ENCODE measurements around the gene PHC2.

The PHC2 gene

DNA sequence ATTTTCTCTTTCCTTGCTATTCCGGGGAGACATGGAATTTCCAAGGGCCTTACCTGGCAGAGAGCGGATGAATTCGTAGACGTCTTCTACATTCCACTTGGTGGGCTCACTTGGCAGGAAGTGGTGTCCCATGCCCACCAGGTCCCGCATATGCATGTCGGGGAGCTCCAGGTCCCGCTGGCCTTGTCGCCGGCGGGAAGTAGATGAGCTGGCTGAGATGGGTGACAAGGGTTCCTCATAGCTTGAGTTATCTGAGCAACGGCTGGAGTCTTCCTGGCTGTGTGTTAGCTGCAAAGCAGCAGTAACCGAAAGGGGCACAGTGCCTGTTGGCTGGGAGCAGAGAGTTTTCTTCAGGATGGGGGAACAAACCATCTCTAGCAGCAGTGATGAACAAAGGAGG, 102.1 kb downstream of the PHC2 start:
- H3K4me2 ChIP-seq (ENCODE audit: low read length), result no peak overlapping the region
- no peak overlapping the region for H3K27ac ChIP-seq (ENCODE audit: low read depth, low read length)
- H4K8ac ChIP-seq (ENCODE audit: low read depth, low read length), result no peak overlapping the region
- H3K79me1 ChIP-seq (ENCODE audit: low read length), result no peaks in the 10 kb centered on the region
- H3K4me3 ChIP-seq (ENCODE audit: low read length), result no peak overlapping the region
- H3K36me3 ChIP-seq (ENCODE audit: control insufficient read depth, insufficient read depth, low read length), result peaks cover 3% of the 10 kb centered on the region
- H3K4me1 ChIP-seq (ENCODE audit: control insufficient read depth, low read depth, low read length), result no peaks in the 10 kb centered on the region
- no peak overlapping the region for H2BK120ac ChIP-seq (ENCODE audit: low read depth, low read length)
- no peak overlapping the region for H4K5ac ChIP-seq (ENCODE audit: low read length)
- H3K56ac ChIP-seq (ENCODE audit: low read length), result no peak overlapping the region
- H3K23ac ChIP-seq (ENCODE audit: low read length), result no peak overlapping the region
- no peak overlapping the region for H2BK5ac ChIP-seq (ENCODE audit: low read length)
- no peak for DNase-seq
- no peaks in the 10 kb centered on the region for H3K79me2 ChIP-seq (ENCODE audit: control insufficient read depth, insufficient read depth, low read length)
- H2AK5ac ChIP-seq (ENCODE audit: low read length), result no peak overlapping the region
- no CpG with 5 or more reads among the region's 12 CpGs for WGBS (ENCODE audit: extremely low coverage, insufficient coverage, low lambda C conversion rate)
- no peak overlapping the region for H3K4ac ChIP-seq (ENCODE audit: low read depth, low read length)
- no peak overlapping the region for H2BK15ac ChIP-seq (replicated peaks; ENCODE audit: low read depth)
- no peak overlapping the region for H3K9ac ChIP-seq (ENCODE audit: low read length)
- H3K18ac ChIP-seq (ENCODE audit: low read length), result no peak overlapping the region
- no peaks in the 10 kb centered on the region for H3K27me3 ChIP-seq (ENCODE audit: insufficient read depth, low read length, poor library complexity)

DNA sequence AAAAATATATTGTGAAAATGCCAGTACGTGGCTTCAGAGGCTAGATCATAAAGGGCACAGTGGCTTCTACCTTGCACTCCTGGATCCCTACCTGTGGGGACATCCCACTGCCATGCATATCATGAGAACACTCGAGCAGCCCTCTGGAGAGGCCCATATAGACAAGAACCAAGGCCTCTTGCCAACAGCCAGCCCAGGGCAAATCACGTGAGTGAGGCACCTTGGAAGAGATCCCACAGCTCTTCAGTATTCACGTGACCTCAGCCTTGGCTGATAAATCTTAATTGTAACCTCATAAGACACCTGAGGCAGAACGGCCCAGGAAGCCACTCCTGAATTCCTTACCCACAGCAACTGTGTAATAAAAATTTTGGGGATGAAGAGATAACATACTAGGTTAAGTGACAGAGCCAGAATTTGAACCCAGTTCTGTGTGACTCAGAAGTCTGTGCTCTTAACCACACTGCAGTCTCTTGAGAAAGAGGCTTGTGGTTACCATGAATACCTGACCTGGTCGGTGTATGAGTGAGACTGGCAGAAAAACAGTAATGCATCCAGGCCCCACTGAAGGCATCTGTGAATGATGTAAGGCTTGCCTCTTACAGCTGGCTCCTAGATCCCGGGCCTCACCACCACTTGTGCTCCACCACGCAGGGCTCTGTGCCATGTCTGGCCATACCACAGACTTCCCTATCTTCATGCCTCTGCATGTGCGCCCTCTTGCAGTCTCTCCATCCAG, 103.1 kb downstream of the PHC2 start:
- Histone ChIP-seq H3K4me3 (ENCODE audit: low read length) (no peak overlapping the region), H4K5ac (ENCODE audit: low read length) (no peak overlapping the region), H4K8ac (ENCODE audit: low read depth, low read length) (no peak overlapping the region), H3K79me1 (ENCODE audit: low read length) (no peaks in the 10 kb centered on the region), H3K27ac (ENCODE audit: low read depth, low read length) (no peak overlapping the region), H3K18ac (ENCODE audit: low read length) (no peak overlapping the region), H3K4me2 (ENCODE audit: low read length) (no peak overlapping the region), H2BK120ac (ENCODE audit: low read depth, low read length) (no peak overlapping the region), H3K27me3 (ENCODE audit: insufficient read depth, low read length, poor library complexity) (no peaks in the 10 kb centered on the region), H2BK15ac (replicated peaks; ENCODE audit: low read depth) (no peak overlapping the region), H3K9ac (ENCODE audit: low read length) (no peak overlapping the region), H3K4ac (ENCODE audit: low read depth, low read length) (no peak overlapping the region), H3K79me2 (ENCODE audit: control insufficient read depth, insufficient read depth, low read length) (no peaks in the 10 kb centered on the region), H3K36me3 (ENCODE audit: control insufficient read depth, insufficient read depth, low read length) (peaks cover 3% of the 10 kb centered on the region), H3K56ac (ENCODE audit: low read length) (no peak overlapping the region), H2AK5ac (ENCODE audit: low read length) (no peak overlapping the region), H2BK5ac (ENCODE audit: low read length) (no peak overlapping the region), H3K23ac (ENCODE audit: low read length) (no peak overlapping the region), H3K4me1 (ENCODE audit: control insufficient read depth, low read depth, low read length) (no peaks in the 10 kb centered on the region)
- no CpG with 5 or more reads among the region's 9 CpGs for WGBS (ENCODE audit: extremely low coverage, insufficient coverage, low lambda C conversion rate)
- DNase-seq, result no peak

DNA sequence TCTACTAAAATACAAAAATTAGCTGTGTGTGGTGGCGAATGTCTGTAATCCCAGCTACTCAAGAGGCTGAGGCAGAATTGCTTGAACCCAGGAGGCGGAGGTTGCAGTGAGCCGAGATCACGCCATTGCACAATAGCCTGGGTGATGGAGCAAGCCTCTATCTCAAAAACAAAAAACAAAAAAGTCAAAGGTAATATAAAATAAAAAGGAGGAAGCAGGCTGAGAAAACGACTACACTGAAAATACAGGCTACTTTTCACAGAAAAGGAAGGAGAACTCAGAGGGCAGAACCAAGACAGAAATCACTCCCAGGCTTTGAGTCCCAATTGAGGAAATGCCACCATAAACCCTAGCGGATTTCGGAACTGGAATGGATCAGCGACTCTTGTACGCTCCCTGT, 104.1 kb downstream of the PHC2 start:
- H2BK15ac ChIP-seq (replicated peaks; ENCODE audit: low read depth), result no peak overlapping the region
- H3K4me2 ChIP-seq (ENCODE audit: low read length), result no peak overlapping the region
- no peaks in the 10 kb centered on the region for H3K27me3 ChIP-seq (ENCODE audit: insufficient read depth, low read length, poor library complexity)
- WGBS (ENCODE audit: extremely low coverage, insufficient coverage, low lambda C conversion rate), result no CpG with 5 or more reads among the region's 9 CpGs
- no peak overlapping the region for H3K18ac ChIP-seq (ENCODE audit: low read length)
- no peak for DNase-seq
- H3K4ac ChIP-seq (ENCODE audit: low read depth, low read length), result no peak overlapping the region
- H2AK5ac ChIP-seq (ENCODE audit: low read length), result no peak overlapping the region
- no peak overlapping the region for H3K27ac ChIP-seq (ENCODE audit: low read depth, low read length)
- no peak overlapping the region for H2BK120ac ChIP-seq (ENCODE audit: low read depth, low read length)
- no peak overlapping the region for H4K8ac ChIP-seq (ENCODE audit: low read depth, low read length)
- H2BK5ac ChIP-seq (ENCODE audit: low read length), result no peak overlapping the region
- no peak overlapping the region for H3K23ac ChIP-seq (ENCODE audit: low read length)
- H3K4me3 ChIP-seq (ENCODE audit: low read length), result no peak overlapping the region
- H3K36me3 ChIP-seq (ENCODE audit: control insufficient read depth, insufficient read depth, low read length), result peaks cover 3% of the 10 kb centered on the region
- no peaks in the 10 kb centered on the region for H3K79me2 ChIP-seq (ENCODE audit: control insufficient read depth, insufficient read depth, low read length)
- no peaks in the 10 kb centered on the region for H3K79me1 ChIP-seq (ENCODE audit: low read length)
- H3K56ac ChIP-seq (ENCODE audit: low read length), result no peak overlapping the region
- H3K9ac ChIP-seq (ENCODE audit: low read length), result no peak overlapping the region
- no peaks in the 10 kb centered on the region for H3K4me1 ChIP-seq (ENCODE audit: control insufficient read depth, low read depth, low read length)
- no peak overlapping the region for H4K5ac ChIP-seq (ENCODE audit: low read length)

DNA sequence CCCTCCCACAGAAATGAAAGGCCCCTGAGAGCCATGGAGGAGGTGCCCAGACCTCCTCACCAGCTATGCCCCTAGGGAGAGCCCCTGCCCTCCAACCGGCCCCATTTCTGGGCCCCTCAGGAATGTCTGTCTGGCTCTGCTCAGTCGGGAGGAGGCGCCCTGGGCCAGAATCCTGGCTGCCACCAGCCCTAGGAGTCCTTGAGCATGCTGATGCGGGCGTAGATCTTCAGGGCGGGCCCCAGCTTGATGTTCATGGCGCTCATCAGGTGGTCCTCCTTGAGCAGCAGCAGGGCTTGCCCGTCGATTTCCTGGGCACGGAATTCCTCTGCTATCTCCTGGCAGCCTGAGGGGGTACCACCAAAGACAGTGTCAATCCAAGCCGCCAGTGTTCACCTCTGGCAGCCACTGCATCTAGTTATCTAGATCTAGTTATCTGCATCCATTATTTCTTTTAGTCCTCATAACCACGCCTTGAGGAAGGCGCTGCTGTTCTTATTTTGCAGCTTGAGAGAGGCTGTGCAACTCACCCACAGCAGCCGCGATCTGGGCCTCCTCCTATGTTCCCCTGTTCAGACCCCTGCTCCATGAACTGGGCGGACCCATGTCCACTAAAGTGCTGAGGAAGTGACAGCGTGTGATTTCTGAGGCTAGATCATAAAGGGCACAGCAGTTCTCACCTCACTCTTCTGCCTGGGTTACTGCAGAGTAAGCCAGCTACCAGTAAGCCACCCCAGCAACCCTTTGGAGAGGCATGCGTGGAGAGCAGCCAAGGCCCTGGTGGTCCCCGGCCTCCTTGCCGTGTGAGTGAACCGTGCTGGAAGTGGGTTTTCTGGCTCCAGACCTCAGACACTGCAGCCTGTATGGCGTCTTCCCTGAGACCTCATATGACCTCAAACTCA, 106.0 kb downstream of the PHC2 start:
- peaks cover 3% of the 10 kb centered on the region for H3K36me3 ChIP-seq (ENCODE audit: control insufficient read depth, insufficient read depth, low read length)

DNA sequence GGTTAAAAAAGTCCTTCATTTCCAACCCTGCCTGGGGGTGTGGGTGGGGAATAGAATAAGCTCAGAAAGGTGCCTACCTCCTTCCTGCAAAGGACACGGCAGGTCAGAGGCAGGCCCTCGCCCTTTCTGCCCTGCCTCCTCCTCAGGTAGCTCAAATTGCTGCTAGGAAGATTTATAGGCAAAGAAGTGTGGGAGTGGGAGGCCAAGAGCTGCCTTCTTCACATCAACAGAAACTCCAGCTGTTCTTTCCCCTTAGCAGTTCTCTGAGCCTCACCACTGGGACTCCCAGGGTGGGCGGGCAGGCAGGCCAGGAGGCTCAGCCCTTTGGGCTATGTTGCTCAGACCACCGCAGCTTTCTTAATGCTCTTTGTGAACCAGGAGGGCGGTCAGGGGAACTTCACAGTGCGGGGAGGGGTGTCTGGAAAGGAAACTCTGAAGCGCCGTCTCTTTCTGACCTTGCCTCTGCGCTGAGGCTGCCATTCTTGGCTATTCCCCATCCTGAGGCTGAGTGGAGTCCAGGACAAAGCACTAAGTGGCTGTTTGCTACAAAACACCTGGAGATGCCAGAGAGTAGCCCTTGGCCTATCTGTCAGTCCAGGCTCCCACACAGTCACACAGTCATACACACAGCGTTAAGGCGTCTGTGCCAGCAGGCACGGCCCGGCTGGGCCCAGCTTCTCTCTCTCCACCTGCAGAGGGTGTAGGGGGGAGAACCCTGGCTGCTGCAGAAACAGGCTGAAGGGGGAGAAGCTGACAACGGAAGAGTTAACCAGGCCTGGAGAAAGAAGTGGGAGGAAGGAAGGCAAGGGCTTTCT, 107.0 kb downstream of the PHC2 start:
- WGBS (ENCODE audit: extremely low coverage, insufficient coverage, low lambda C conversion rate), result no CpG with 5 or more reads among the region's 14 CpGs
- no peak overlapping the region for H2BK120ac ChIP-seq (ENCODE audit: low read depth, low read length)
- no peak overlapping the region for H3K4me2 ChIP-seq (ENCODE audit: low read length)
- no peak overlapping the region for H4K8ac ChIP-seq (ENCODE audit: low read depth, low read length)
- DNase-seq, result no peak
- no peak overlapping the region for H3K27ac ChIP-seq (ENCODE audit: low read depth, low read length)
- no peak overlapping the region for H3K18ac ChIP-seq (ENCODE audit: low read length)
- no peak overlapping the region for H3K56ac ChIP-seq (ENCODE audit: low read length)
- H3K27me3 ChIP-seq (ENCODE audit: insufficient read depth, low read length, poor library complexity), result no peaks in the 10 kb centered on the region
- no peak overlapping the region for H3K4ac ChIP-seq (ENCODE audit: low read depth, low read length)
- no peaks in the 10 kb centered on the region for H3K4me1 ChIP-seq (ENCODE audit: control insufficient read depth, low read depth, low read length)
- H2BK15ac ChIP-seq (replicated peaks; ENCODE audit: low read depth), result no peak overlapping the region
- H3K9ac ChIP-seq (ENCODE audit: low read length), result no peak overlapping the region
- no peak overlapping the region for H2BK5ac ChIP-seq (ENCODE audit: low read length)
- no peak overlapping the region for H3K23ac ChIP-seq (ENCODE audit: low read length)
- H4K5ac ChIP-seq (ENCODE audit: low read length), result no peak overlapping the region
- H3K79me2 ChIP-seq (ENCODE audit: control insufficient read depth, insufficient read depth, low read length), result no peaks in the 10 kb centered on the region
- H3K79me1 ChIP-seq (ENCODE audit: low read length), result no peaks in the 10 kb centered on the region
- H3K36me3 ChIP-seq (ENCODE audit: control insufficient read depth, insufficient read depth, low read length), result peaks cover 3% of the 10 kb centered on the region
- H2AK5ac ChIP-seq (ENCODE audit: low read length), result no peak overlapping the region
- H3K4me3 ChIP-seq (ENCODE audit: low read length), result no peak overlapping the region

More for the DNA sequence above, 106.0 kb downstream of the PHC2 start:
- Histone ChIP-seq H3K27me3 (ENCODE audit: insufficient read depth, low read length, poor library complexity) (no peaks in the 10 kb centered on the region), H3K79me1 (ENCODE audit: low read length) (no peaks in the 10 kb centered on the region), H3K56ac (ENCODE audit: low read length) (no peak overlapping the region), H4K5ac (ENCODE audit: low read length) (no peak overlapping the region), H2BK15ac (replicated peaks; ENCODE audit: low read depth) (no peak overlapping the region), H3K18ac (ENCODE audit: low read length) (no peak overlapping the region), H3K4me1 (ENCODE audit: control insufficient read depth, low read depth, low read length) (no peaks in the 10 kb centered on the region), H3K27ac (ENCODE audit: low read depth, low read length) (no peak overlapping the region), H3K4me2 (ENCODE audit: low read length) (no peak overlapping the region), H3K4ac (ENCODE audit: low read depth, low read length) (no peak overlapping the region), H4K8ac (ENCODE audit: low read depth, low read length) (no peak overlapping the region), H2BK120ac (ENCODE audit: low read depth, low read length) (no peak overlapping the region), H3K79me2 (ENCODE audit: control insufficient read depth, insufficient read depth, low read length) (no peaks in the 10 kb centered on the region), H3K9ac (ENCODE audit: low read length) (no peak overlapping the region), H3K4me3 (ENCODE audit: low read length) (no peak overlapping the region), H2AK5ac (ENCODE audit: low read length) (no peak overlapping the region), H2BK5ac (ENCODE audit: low read length) (no peak overlapping the region), H3K23ac (ENCODE audit: low read length) (no peak overlapping the region)
- no CpG with 5 or more reads among the region's 22 CpGs for whole genome bisulfite sequencing (ENCODE audit: extremely low coverage, insufficient coverage, low lambda C conversion rate)
- DNase-seq, result no peak
